Kasumi-1 (cell line): Measurements from ENCODE around the gene FDX1.

Experiments
- DNase-seq, 2 experiments: peaks; one replicate each; lab custom pipeline; 2025; lab: John Stamatoyannopoulos, UW

FDX1 gene

DNA sequence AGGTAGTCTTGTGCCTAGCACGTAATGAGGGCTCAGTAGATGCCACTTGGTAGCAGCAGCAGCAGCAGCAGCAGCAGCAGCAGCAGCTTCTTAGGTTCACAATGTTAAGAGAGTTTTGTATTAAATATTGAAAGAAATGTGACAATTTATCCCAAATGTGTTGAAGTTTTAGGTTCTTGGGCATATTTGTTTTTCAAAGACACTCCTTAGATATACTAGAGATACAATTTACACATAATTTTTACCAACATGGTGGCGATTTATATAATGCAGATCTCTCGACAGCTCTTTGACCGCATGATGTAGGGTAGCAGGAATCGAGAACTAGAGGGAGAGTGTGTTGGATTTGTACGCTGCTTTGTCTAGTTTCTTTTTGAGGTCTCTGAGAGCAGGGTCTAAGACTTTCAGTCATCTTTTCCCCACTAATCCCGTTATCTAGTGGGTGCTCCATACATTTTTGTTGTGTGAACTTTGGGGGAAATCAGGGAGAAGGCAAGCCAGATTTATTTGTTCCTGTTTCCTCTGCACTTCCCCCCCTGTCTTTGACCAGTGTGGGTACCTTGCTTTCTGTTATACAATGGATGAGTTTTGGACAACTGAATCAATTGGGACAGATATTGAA, 1.4 kb downstream of the FDX1 start:
- no peak for DNase-seq

DNA sequence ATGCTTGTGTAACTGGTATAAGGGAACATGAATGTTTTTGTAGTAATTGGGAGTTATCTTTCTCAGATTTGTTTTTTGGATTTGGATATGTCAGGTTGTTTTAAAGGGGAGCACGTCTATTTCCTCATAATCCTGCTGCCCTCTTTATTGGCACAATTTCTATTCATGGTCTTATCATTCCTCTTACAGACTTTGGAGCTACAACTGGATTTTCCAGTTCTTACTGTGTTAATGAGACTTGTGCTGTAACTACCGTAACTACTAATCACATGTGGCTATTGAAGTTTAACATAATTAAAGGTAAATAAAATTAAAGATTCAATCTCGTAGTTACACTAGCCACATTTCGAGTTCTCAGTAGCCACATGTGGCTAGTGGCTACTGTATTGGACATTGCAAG, 1.9 kb downstream of the FDX1 start:
- no peak for DNase-seq

DNA sequence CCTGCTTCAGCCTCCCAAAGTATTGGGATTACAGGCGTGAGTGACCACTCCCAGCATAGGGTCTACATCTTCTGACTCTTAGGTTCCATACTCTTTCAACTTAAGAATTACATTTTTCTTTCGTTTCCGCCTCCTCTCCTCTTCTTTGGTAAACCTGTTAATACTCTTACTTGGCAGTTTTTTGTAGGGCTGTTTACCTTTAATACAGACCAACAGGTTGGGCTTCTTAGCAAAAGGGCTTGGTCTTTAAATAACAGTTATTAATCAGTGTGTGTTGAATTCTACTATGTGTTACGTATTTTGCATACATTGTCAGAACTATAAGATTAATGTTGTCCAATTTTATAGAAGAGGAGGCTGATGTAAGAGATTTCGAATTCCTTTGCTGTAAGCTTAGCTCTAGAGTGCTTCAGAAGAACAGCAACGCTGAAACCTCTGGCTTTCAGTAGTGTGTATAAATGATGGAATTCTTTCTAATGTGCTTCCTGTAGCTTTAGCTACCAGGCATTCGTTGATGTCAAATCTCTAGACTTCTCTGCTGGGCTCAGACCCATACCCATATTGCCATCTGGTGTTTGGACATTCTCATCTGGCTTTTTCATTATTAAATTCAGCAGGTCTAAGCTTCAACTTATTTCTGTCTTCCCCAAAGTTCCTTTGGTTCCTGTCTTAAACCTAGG, 3.1 kb downstream of the FDX1 start:
- DNase-seq: no peak

DNA sequence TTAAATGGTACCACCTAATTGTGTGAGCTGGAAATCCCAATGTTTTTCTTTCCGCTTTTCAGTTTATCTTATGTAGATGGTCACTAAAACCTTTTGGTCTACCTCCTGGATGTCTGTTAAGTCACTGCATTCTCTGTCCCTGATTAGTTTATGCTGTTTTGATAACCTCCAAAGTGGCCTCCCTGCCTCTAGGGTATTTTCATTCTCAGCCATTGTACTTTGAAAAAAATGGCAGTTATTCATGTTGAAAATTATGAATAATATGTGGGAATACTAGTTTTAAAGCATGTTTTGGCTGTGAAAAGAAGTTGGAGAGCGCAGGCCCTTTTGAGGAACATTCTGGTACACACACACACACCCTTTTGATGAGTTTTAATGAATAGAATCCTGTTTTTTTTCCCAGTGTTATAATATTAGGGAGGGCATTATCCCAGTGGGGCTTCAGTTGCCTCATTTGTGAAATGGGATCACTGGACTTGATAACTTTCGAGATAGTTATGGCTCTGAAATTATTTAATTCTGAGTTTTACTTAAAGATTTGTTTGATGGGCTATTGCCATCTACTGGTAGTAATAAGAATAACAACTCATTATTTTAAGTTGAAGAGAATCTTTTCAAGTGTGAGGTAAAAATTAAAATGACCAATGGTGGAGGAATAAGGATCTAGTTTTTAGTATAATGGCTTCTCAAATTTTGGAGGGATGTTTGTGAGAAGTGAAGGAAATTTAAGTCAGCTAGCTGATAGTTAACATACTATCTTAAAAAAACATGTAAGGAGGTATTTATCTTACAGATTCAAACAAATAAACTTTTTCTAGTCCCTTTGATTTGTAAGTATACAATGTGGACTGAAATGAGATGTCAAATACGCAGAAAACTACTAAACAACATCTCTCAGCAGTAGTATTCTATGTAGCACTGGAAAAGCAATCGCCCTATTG, 3.9 kb downstream of the FDX1 start:
- peak; percentile 54 to 58 for DNase-seq

DNA sequence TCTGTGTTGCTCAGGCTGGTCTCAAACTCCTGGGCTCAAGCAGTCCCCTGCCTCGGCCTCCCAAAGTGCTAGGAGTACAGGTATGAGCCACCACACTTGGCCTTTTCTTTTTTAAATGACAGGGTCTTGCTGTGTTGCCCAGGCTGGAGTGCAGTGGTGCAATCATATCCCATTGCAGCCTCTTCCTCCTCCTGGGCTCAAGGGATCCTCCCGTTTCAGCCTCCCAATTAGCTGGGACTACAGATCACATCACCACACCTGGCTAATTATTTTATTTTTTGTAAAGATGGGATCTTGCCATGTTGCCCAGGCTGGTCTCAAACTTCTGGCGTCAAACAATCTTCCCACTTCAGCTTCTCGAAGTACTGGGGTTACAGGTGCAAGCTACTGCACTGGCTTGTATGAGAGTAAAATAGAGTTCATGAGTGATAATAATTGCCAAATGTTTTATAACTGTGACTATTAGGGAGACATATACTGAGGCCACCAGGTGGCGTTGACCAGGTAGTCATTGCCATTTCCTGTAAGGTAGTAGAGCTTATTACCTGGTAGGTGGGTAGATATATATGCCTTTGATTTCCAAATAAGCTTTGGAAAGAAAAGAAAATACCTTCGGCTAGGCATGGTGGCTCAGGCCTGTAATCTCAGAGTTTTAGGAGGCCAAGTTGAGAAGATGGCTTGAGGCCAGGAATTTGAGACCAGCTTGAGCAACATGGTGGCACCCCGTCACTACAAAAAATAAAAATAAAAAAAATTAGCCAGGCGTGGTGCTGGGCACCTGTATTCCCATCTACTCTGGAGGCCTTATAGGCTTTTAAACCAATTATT, 5.4 kb downstream of the FDX1 start:
- no peak for DNase-seq

DNA sequence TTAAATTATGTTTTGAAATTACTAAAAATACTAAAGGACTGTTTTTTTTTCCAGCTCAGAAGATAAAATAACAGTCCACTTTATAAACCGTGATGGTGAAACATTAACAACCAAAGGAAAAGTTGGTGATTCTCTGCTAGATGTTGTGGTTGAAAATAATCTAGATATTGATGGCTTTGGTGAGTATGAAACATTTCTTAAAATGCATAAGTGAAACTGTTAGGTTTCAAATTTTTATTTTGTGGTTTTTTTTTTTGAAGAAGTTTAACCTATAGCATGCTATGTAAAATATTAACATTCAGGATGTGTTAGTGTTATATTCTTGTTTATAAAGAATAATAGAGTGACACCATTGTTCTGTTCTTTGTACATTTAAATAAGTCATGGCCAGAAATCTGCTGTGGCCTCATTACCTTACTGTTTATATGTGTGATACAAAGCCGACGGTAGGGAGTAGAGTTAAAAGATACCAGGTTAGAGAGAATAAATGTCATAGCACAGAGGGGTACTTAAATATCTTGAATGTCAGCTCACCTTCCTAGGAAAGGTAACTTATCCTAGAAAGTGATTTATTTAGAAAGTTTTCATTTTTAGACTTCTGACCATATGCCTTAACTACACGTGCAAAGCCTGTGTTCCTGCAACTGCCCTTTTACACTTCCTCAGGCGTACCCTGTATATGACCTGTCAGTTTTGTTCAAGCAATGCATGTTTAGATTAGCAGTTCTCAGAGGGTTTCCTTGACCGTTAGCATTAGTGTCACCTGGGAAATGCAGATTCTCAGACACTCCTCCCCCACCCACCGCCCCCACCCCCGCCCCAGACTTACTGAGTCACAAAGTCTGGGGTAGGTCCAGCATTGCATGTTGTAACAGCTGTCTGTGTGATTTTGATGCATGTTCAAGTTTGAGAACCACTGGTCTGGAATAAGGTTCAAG, 6.3 kb downstream of the FDX1 start:
- DNase-seq: no peak

DNA sequence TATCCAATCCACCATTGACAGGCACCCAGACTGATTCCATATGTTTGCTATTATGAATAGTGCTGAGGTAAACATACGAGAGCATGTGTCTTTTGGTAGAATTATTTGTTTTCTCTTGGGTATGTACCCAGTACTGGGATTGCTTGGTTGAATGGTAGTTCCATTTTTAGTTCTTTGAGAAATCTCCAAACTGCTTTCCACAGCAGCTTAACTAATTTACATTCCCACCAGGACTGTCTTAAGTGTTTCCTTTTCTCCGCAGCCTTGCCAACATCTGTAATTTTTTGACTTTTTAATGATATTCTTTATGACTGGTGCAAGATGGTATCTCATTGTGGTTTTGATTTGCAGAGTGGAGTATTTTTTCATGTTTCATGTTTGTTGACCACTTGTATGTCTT, 8.3 kb downstream of the FDX1 start:
- DNase-seq: no peak

DNA sequence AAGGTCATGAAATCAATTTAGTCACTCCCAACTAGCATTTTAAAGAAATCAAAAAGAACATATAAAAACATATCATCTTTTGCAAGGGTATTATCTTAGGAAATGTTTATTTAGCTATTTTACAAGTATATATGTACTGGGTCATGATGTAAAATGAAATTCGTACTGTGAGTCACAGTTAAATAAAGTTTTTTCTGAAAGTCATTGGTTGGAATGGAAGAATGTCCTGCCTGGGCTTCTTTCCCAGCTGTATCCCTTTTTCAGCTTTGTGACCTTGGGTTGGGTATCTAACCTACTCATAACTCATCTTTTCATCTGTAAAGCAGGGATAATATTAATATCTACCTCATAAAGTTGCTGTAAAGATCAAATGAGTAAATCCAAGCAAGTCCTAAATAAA, 15.7 kb downstream of the FDX1 start:
- DNase-seq: no peak

DNA sequence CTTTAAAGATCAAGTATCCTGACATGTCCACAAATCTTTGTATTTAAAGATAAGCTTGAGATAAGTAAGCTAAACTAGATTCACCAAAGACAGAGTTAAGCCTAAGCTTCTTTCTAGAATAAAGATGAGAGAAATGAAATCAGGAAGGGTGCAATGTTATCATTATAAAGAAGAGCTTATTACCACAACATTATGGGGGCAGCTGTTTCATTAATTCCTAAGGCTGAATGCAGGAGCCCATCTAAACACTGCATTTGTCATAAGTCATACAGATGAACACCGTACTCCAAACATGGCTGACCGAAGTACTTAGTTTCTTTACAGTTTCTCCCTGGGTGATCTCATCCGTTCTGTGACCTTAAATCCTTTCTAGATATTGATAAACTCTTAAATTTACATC, 16.3 kb downstream of the FDX1 start:
- DNase-seq: no peak

DNA sequence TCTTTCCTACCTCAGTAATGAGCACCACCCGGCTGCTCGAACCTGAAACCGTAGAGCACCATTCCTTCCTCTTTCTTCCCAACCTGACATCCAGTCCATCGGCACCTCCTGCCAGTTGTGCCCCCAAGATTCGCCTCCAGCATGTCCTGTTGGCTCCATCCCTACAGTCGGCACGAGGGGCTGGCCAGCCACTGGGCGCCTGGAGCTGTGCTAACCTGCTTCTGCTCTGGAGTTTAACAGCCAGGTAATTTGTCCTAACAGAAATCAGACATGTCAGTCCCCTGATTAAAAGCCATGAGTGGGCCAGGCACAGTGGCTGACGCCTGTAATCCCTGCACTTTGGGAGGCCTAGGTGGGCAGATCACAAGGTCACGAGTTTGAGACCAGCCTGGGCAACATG, 16.8 kb downstream of the FDX1 start:
- no peak for DNase-seq

DNA sequence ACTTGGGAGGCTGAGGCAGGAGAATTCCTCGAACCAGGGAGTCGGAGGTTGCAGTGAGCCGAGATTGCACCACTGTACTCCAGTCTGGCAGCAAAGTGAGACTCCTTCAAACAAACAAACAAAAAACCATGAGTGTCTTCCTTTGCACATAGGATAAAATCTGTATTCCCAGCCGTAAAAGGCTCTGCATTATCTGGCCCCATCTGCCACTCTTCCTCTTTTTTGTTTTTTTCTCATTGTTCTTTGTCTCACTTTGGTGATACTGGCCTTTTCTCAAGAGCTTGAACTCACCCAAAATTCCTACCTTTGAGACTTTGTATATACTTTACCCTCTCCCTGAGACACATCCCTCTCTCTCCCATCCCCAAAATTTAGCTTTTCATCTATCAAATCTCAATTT, 17.6 kb downstream of the FDX1 start:
- DNase-seq: no peak

DNA sequence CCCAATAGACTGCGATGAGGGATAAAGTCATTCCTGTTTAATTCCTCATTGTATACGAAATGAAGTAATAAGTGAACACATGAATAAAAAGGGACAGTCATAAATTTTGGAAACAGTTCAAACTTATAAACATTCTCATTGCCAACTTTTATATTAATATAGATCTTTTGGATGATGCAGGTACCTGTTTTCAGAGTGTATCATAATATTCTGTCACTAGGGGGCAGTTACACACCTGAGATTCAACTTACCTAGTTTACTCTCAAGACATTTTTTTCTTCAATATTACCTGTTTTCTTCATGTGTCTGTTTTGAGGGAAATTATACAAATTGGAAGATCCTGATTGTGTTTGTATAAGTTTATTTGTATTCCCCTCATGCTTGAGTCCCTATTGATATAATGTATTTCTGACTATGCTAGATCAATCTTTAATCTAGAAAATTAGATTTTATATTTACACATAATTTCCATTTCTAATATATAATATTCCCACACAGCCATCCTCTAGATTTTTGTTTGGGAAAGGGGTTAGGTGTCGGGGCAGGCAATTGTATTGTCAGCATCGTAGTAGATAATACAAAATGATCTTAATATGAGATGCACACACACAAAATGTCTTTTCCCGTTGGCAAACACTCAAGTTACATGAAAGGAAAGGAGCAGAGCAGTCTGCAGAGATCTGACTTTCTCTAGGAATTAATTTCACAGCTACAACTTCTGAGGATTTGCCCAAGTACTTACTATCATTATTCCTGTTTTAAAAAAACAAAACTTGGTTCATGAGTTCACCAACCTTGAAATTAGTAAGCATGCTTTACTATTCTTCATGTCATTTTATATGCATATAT, 18.4 kb downstream of the FDX1 start:
- no peak for DNase-seq

DNA sequence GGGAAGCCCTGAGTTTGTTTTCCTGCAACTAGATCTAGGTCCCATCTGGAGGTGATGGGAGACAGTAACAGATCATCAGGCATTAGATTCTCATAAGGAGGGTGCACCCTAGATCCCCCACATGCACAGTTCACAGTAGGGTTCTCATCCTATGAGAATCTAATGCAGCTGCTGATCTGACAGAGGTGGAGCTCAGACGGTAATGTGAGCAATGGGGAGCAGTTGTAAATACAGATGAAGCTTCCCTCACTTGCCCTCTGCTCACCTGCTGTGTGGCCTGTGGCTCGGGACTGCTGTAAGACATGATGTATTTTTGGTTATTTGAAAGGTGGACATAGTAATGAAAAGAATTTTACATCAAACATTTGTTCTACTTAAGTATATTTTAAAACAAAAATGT, 20.5 kb downstream of the FDX1 start:
- DNase-seq: no peak

DNA sequence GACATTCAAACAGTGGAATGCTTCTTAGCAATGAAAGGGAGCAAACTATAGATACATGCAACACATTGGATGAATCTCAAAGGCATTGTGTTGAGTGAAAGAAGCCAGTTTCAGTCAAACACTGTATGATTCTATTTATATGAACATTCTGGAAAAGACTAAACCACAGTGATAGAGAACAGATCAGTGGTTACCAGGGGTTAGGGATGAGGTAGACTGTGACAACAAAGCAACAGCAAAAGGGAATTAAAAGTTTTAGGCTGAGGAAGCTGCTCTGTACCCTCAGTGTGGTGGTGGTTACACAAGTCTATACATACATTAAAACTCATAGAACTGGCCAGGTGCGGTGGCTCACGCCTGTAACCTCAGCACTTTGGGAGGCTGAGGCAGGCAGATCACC, 23.0 kb downstream of the FDX1 start:
- DNase-seq: no peak

DNA sequence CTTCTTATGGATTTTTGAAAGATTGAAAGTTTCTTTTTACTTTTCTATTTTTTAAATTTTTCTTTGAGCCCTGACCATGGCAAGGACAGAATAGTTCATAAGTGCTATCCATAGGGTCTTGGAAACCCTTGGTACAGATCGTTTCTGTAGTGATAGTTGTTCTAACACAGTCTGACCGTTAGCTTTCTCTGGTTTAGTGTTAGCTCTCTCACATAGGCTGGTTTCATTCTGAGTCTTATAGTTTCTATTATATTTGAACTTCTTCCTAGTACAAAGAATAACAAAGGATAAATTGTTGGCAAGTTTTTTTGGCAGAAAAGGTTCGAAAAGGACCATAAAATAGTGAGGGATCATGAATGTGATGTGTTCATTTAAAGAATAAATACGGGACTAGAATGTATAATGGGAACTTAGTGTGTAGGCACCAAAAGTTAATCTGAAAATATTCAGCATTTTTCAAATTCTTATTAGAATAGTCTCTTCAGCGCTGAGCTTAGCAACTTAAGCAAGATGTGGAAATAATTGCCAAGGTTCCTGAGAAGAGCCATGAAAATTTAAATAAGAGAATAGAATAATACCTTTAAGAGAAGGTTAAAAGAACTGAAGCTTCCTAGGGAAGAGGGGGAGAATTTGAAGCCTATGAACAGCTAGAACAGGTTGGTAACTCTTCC, 24.1 kb downstream of the FDX1 start:
- DNase-seq: no peak

DNA sequence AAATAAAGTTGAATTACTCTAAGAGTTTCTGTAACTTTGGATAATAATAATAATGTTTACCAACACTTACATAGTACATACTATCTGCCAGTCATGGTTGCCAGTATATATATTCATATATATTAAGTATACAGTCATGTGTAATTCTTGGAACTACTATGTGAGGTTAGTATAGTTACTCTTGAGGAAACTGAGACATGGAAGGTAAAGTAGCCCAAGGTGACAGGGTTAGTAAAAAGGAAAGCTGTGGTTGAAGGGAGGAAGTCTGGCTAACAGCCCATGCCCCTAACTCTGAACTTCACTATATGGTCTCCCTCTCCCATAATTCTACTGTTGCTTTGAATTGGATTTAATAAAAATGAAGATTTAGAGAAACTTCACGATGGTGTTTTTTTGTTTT, 24.9 kb downstream of the FDX1 start:
- DNase-seq: no peak

DNA sequence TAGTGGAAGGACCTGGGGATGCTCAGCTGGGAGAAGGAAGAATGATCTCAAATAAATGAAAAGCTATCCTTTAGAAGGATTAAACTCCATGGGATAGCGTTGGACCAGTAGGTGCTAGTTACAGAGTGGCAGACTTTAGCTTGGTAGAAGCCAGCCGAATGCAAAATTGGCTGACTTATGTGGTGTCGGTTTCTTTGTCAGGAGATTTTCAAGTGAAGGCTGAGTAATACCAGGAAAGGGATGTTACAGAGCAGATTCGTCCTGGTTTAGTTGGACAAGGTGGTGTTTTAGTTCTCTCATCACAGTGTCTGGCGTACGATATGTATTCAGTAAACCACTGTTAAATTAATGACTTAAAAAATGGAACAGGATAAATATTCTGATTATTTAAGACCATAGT, 26.0 kb downstream of the FDX1 start:
- DNase-seq: no peak

DNA sequence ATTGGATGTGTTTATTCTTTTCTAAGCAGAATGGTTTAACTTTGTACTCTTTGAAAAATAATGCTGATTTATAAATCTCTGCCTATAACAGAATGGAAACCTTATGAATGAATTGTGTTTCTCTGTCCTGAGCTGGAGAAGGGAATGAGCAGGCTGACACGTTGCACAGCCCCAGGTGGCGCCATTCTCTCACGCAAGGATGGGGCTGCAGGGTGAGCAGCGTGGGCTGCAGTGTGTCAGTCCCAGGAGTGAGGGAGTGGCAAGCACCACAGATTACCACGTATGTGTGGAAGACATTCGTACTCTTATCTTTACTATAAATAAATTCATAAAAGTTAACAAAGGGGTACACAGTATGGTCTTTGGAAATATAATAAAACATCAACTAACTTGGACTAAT, 33.4 kb downstream of the FDX1 start:
- peak; percentile 46 to 64 for DNase-seq

DNA sequence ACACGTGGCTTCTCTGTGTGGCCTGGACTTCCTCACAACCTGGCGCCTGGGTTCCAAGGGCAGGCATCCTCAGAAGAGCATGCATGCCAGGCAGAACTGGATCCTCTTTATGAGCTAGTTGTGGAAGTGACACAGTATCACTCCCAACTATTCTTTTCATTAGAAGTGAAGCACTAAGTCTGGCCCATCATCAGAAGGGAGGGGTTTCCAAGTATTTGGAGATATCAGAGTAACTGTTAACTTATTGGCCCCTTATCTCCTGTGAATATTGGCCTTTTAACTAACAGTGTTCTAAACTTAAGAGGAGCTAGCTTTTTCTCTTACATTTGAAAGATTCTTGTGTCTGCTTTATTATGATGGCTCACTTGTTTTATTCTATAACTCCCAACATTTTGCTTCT, 35.5 kb downstream of the FDX1 start:
- DNase-seq: no peak

DNA sequence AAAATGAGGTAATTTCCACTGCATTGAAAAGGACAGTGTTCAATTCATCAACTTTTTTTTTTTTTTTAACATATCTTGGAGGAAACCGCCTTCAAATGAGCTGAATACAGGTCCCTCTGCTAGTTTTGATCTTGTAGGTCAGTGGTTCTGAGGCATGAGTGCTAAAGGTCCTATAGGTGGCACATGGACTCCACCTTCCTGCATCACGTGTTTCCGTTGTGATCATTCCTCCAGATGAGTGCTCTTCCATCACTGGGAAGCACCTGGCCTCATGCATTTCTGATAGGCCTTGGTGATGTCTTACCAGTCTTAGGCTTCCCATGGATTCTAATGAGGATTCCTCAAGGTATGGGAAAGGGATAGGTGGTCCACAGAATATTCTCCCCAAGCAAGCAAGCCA, 37.8 kb downstream of the FDX1 start:
- DNase-seq: peak in 1 of 2 experiments; percentile 16
